ENCODE results near the gene GCSH.

The GCSH gene

GRCh38 chr16:81077076-81077940 lies 18.9 kb downstream of the GCSH start, which contains the start of gene C16orf46:
TSS of gene C16orf46 (minus strand) at chr16:81077238. CDS start at chr16:81063955, 13,283 bp downstream.
- Mint-ChIP-seq H3K27ac (peak within 1 kb of the TSS; percentile 71), H3K27me3 (no peaks in the 10 kb centered on the region), H3K4me3 (peak within 1 kb of the TSS; percentile 37), H3K36me3 (ENCODE audit: low read depth) (no peaks in the 10 kb centered on the region), H3K9me3 (no peaks in the 10 kb centered on the region), H3K4me1 (ENCODE audit: low read depth) (no peaks in the 10 kb centered on the region)

- H3K27me3 Mint-ChIP-seq: no peaks in the 10 kb centered on the region
- no peaks in the 10 kb centered on the region for H3K36me3 Mint-ChIP-seq (ENCODE audit: low read depth)
- H3K9me3 Mint-ChIP-seq: no peaks in the 10 kb centered on the region
- H3K4me1 Mint-ChIP-seq (ENCODE audit: low read depth): no peaks in the 10 kb centered on the region
- H3K27ac Mint-ChIP-seq: no peak overlapping the region
- H3K4me3 Mint-ChIP-seq: no peak overlapping the region
Observed at GRCh38 chr16:81076566-81077075, 19.6 kb downstream of the GCSH start.

GRCh38 chr16:81073560-81074330 lies 22.4 kb downstream of the GCSH start:
- Mint-ChIP-seq H3K9me3 (no peaks in the 10 kb centered on the region), H3K27me3 (no peaks in the 10 kb centered on the region), H3K36me3 (ENCODE audit: low read depth) (no peaks in the 10 kb centered on the region), H3K4me1 (ENCODE audit: low read depth) (no peaks in the 10 kb centered on the region), H3K27ac (no peak overlapping the region), H3K4me3 (no peak overlapping the region)

DNA sequence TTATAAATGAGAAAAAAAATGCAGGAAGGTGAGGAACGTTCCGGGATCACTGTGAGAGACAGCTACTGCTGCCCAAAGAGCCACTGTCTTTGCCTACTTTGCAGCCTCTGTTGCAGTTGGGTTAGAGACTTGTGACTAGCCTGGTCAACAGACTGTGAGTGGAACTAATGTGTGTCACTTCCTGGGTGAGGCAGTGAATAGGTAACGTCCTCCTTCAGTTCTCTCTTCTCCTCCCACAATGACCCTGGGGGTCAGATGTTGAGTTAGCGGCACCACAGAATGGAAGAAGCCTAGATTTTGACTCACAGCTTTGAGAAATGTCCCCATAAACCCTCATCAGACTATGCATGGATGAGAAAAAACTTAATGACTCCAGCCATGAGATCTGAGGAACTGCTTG lies 24.4 kb downstream of the GCSH start:
- Mint-ChIP-seq H3K27me3 (no peaks in the 10 kb centered on the region), H3K36me3 (ENCODE audit: low read depth) (no peaks in the 10 kb centered on the region), H3K4me1 (ENCODE audit: low read depth) (no peaks in the 10 kb centered on the region), H3K4me3 (no peak overlapping the region), H3K9me3 (no peaks in the 10 kb centered on the region), H3K27ac (no peak overlapping the region)

DNA sequence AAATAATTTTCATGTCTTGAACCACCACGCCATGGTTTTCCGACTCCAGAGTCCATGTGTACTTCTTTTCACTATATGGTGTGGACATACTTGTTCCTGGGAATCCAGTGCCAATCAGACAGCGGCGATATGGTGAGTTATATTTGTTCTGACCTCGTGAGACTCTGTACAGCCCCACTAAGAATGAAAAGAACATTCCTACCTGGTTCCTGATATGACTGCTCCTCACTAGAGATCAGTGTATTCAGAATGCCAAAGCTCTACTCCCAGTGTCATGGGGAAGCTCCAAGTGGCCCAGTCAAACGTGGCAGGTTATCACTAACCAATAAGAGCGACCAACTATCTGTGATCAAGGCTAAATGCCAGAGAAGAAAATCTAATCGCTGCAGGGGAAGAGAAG lies 25.2 kb downstream of the GCSH start:
- Mint-ChIP-seq H3K27ac (no peak overlapping the region), H3K36me3 (ENCODE audit: low read depth) (no peaks in the 10 kb centered on the region), H3K27me3 (no peaks in the 10 kb centered on the region), H3K4me1 (ENCODE audit: low read depth) (no peaks in the 10 kb centered on the region), H3K4me3 (no peak overlapping the region), H3K9me3 (no peaks in the 10 kb centered on the region)

GRCh38 chr16:81069063-81069462 lies 27.1 kb downstream of the GCSH start:
- no peaks in the 10 kb centered on the region for H3K27me3 Mint-ChIP-seq

GRCh38 chr16:81067166-81067565 lies 29.0 kb downstream of the GCSH start:
- no peaks in the 10 kb centered on the region for H3K27me3 Mint-ChIP-seq
- no peak overlapping the region for H3K4me3 Mint-ChIP-seq
- no peaks in the 10 kb centered on the region for H3K4me1 Mint-ChIP-seq (ENCODE audit: low read depth)
- no peaks in the 10 kb centered on the region for H3K36me3 Mint-ChIP-seq (ENCODE audit: low read depth)
- no peak overlapping the region for H3K27ac Mint-ChIP-seq
- no peaks in the 10 kb centered on the region for H3K9me3 Mint-ChIP-seq

More at GRCh38 chr16:81069063-81069462, 27.1 kb downstream of the GCSH start:
- Mint-ChIP-seq H3K27ac (no peak overlapping the region), H3K4me1 (ENCODE audit: low read depth) (no peaks in the 10 kb centered on the region), H3K9me3 (no peaks in the 10 kb centered on the region), H3K4me3 (no peak overlapping the region), H3K36me3 (ENCODE audit: low read depth) (no peaks in the 10 kb centered on the region)

GRCh38 chr16:81066681-81067080 lies 29.5 kb downstream of the GCSH start:
- Mint-ChIP-seq H3K27ac (no peak overlapping the region), H3K4me3 (no peak overlapping the region), H3K36me3 (ENCODE audit: low read depth) (no peaks in the 10 kb centered on the region)

DNA sequence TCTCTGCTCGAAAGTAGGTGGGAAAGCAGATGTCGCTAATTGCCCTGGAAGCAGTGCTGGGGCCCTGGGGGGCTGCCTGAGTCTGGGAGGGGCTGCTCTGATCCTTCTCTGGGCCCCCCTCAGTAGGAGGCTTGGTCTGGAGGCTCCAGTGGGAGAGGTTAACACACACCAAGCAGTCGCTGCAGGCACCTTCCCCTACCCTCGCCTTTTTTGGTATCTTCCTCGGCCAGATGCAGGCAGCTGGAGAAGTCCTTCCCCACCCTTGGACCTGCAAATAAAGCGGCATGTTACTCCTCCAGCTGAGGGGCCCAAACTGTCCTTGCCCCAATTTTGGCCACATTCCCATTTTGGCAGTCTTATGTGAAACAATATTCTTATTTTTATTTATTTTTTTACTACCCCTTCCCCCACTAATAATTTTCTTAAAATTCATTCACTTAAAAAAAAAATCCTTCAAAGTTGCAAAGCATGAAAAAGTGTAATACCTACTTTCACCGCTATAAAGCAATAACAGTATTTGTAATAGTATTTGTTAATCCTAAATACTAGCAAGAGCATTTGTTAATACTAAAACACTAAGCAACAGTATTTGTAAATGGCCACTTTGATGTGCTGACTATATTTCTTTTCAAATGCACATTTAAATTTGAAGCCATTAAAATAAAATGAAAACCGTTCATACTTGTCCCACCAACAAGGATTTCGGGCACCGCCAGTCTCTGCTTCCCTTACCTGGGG lies 34.2 kb downstream of the GCSH start:
- Mint-ChIP-seq H3K27me3 (no peaks in the 10 kb centered on the region), H3K27ac (no peak overlapping the region), H3K9me3 (no peaks in the 10 kb centered on the region), H3K4me1 (ENCODE audit: low read depth) (no peaks in the 10 kb centered on the region), H3K36me3 (ENCODE audit: low read depth) (no peaks in the 10 kb centered on the region), H3K4me3 (no peak overlapping the region)

More at GRCh38 chr16:81066681-81067080, 29.5 kb downstream of the GCSH start:
- Mint-ChIP-seq H3K9me3 (no peaks in the 10 kb centered on the region), H3K27me3 (no peaks in the 10 kb centered on the region), H3K4me1 (ENCODE audit: low read depth) (no peaks in the 10 kb centered on the region)

DNA sequence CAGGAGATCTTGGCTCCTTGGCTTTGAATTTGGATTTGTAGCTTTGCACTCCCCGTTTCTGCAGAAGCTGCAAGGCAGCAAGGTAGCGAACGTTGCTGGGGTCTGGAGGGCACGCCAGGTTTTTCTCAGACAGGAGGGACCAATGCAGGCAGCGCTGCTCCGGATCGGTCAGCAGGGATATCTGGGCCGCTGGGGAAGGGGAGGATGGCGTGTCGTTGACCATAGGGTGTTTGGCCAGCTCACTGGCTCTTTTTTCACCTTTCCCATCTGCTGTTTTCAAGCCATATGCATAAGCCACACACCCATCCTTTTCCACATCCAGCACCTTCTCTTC lies 34.9 kb downstream of the GCSH start:
- Mint-ChIP-seq H3K4me1 (ENCODE audit: low read depth) (no peaks in the 10 kb centered on the region), H3K36me3 (ENCODE audit: low read depth) (no peaks in the 10 kb centered on the region), H3K9me3 (no peaks in the 10 kb centered on the region), H3K4me3 (no peak overlapping the region), H3K27me3 (no peaks in the 10 kb centered on the region), H3K27ac (no peak overlapping the region)

- Mint-ChIP-seq H3K4me1 (ENCODE audit: low read depth) (no peaks in the 10 kb centered on the region), H3K9me3 (no peaks in the 10 kb centered on the region), H3K27ac (no peak overlapping the region), H3K36me3 (ENCODE audit: low read depth) (no peaks in the 10 kb centered on the region), H3K4me3 (no peak overlapping the region), H3K27me3 (no peaks in the 10 kb centered on the region)
Observed at GRCh38 chr16:81060576-81061306, 35.5 kb downstream of the GCSH start.

- Mint-ChIP-seq H3K27ac (no peak overlapping the region), H3K36me3 (ENCODE audit: low read depth) (peaks cover 5% of the 10 kb centered on the region), H3K9me3 (peaks cover 20% of the 10 kb centered on the region), H3K4me3 (no peak overlapping the region), H3K27me3 (no peaks in the 10 kb centered on the region), H3K4me1 (ENCODE audit: low read depth) (no peaks in the 10 kb centered on the region)
Observed at GRCh38 chr16:81053761-81054160, 42.4 kb downstream of the GCSH start.

- H3K27me3 Mint-ChIP-seq: no peaks in the 10 kb centered on the region
- H3K9me3 Mint-ChIP-seq: no peaks in the 10 kb centered on the region
- peaks cover 6% of the 10 kb centered on the region for H3K4me1 Mint-ChIP-seq (ENCODE audit: low read depth)
- peaks cover 45% of the 10 kb centered on the region for H3K36me3 Mint-ChIP-seq (ENCODE audit: low read depth)
- peak overlapping the region; percentile 45 for H3K27ac Mint-ChIP-seq
- no peak overlapping the region for H3K4me3 Mint-ChIP-seq
Observed at GRCh38 chr16:81042821-81043220, 53.4 kb downstream of the GCSH start.

GRCh38 chr16:81041696-81042095 lies 54.5 kb downstream of the GCSH start:
- H3K4me3 Mint-ChIP-seq: no peak overlapping the region
- no peak overlapping the region for H3K27ac Mint-ChIP-seq
- peaks cover 17% of the 10 kb centered on the region for H3K4me1 Mint-ChIP-seq (ENCODE audit: low read depth)
- H3K36me3 Mint-ChIP-seq (ENCODE audit: low read depth): peaks cover 45% of the 10 kb centered on the region
- H3K9me3 Mint-ChIP-seq: no peaks in the 10 kb centered on the region
- H3K27me3 Mint-ChIP-seq: no peaks in the 10 kb centered on the region
